CD4-positive, alpha-beta T cell treated with Interleukin-1 beta for 1 hour (primary cell): ENCODE results near the gene MINAR1.
"Not testable (repeated sequence)": the region's sequence is repeated elsewhere in the genome, so short reads cannot be mapped to it uniquely, and the experiment has no call there.

Experiments
- DNase-seq, 2 donors: peaks; one replicate each; pipeline ENCODE4 v3.0.0-alpha.2; 2020 to 2022

Gene MINAR1, protein sequence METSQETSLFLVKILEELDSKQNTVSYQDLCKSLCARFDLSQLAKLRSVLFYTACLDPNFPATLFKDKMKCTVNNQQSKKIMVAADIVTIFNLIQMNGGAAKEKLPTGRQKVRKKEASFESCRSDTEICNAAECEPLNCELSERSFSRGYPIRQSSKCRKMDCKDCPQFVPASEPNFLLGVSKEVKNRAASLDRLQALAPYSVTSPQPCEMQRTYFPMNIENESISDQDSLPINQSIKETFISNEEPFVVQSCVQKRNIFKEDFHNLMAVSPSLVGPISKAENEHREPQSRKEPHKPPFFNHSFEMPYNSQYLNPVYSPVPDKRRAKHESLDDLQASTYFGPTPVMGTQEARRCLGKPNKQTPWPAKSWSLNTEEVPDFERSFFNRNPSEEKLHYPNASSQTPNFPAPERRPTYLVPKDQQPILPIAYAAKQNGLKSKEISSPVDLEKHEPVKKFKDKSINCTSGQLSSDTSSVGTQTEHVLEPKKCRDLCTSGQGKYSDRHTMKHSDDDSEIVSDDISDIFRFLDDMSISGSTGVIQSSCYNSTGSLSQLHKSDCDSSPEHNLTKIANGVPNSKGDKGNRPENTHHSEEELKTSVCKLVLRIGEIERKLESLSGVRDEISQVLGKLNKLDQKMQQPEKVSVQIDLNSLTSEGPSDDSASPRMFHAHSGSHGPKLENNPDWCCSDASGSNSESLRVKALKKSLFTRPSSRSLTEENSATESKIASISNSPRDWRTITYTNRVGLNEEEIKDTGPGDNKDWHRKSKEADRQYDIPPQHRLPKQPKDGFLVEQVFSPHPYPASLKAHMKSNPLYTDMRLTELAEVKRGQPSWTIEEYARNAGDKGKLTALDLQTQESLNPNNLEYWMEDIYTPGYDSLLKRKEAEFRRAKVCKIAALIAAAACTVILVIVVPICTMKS

DNA sequence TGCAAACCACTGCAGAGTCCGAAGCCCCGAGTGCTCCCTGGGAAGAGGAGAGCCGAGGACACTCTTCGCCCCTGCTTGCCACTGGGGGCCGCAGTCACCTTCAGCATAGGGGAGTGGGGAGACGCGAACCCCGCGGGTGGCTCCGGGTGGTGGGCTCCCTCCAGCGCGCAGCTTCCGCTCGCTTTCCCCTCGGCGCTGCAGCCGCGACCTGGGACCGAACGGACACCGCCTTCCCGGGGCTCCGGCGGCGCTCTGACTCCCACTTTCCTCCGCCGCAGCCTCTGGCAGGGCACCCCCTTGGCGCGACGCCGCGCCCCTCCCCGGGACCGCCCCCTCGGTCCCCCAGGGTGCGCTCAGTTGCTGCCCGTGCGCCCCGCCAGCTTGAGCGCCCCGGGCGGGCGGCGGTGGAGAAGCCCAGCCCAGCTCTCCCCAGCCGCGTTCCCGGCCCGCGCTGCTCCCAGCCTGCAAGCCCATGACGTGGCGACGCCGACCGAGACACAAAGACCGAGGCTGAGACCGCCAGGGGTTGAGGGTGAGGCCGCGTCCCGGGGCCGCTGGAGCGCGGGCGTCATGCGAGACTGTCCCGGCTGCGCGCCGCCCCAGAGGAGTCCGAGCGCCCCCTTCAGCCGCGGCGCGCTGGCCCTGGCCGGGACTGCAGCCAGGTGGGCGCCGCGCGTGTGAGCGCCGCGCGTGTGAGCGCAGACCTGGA is at the start of gene MINAR1:
MINAR1 (plus strand) TSS at position 701 of the 709 bp plus-strand sequence. CDS start 23,812 bp downstream, outside the sequence.
- DNase-seq, result no peak

DNA sequence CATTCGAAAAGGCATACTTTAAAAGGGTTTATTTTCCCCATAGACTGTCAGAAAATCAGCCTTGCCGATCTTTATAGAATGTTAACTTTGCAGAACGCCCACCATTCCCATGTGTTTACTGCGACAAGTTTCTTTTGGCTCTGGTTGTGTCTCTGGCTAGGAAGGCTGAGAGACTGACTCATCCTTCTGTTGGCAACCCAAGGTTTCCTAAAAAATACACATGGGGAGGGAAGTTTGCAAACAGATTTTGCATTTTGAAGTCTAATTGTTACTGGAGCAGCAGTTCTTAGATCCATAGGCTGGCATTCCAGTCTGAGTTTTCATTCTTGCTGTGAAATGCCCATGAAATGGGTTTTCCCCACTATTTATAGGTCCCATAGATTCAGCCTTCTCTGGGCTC is 37.9 kb upstream of the MINAR1 start:
- DNase-seq, result no peak

DNA sequence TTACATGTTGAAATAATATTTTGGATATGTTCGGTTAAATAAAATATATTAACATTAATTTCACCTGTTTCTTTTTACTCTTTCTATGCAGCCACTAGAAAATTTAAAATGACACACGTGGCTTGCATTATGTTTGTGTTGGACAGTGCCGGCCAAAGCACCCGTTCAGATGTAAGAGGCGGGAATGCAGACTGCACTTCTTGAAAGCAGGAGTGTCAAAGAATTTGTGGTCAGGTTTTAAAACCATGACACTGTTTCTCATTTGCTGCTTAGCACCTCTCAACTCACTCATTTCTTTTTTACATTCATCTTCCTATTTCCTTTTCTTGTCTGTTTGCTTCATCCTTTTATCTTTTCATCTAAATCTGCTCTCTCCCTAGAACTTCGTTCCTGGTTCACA is 35.3 kb upstream of the MINAR1 start:
- no peak for DNase-seq

DNA sequence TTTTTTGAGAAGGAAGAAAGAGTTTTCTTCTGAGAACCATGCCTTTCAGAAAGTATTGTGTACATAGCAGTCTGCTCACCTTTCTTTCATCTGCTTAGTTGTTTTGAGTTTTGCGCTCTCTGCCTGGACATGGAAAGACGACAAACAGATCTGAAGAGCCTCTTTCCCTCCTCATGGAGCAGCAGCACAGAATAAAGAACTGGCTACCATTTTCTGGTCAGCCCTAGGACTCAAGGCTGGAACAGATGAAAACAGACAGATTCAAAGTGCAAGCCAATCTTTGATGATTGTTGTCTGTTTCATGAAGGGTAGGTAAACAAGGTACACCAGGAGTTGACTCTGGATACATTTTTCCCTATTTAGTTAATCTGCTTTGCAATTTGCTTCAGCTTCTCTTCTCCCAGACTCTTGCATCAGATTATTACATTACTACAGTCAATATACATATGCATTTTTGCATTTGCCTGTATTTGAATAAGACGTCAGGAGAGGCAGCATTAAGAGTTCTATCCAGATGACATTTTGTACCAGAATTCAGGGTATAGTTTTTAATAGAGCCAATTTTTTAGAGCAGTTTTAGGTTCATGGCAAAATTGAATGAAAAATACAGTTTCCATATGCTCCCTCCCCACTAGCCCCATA is 34.7 kb upstream of the MINAR1 start:
- no peak for DNase-seq

DNA sequence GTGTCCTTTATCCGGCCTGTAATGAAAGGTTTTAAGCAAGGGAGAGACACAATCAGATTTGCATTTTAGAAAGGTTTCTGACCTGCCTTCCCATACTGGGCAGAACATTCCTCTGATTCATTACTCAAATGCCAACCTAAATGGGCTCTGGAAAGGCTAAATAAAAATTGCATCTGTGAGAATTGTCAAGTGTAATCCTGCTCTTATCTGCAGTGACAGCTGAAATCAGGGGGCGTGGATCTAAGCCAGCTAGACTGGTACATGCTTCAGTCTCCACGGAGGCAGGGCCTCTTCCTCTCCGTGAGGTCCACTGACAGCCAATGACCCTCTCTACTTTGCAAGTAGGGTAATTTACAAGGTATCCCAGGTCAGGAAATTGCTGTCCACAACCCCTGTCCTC is 32.5 kb upstream of the MINAR1 start:
- no peak for DNase-seq

DNA sequence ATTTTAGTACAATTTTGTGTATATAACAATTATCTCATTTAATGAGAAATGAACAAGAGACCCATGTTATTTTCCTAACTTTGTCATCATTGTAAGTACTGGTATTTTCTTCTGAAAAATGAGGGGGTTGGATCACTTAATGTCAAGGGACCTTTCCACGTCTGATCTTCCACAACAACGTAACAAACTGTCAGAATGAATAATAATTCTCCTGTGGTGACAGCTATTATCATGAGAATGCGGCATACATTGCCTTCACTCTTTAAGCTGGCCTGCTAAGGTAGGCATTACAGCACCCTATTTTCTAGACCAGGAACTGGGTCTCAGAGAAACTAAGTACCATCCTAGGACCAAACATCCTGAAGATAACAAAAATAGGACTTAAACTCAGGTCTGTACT is 31.5 kb upstream of the MINAR1 start:
- DNase-seq, result no peak

DNA sequence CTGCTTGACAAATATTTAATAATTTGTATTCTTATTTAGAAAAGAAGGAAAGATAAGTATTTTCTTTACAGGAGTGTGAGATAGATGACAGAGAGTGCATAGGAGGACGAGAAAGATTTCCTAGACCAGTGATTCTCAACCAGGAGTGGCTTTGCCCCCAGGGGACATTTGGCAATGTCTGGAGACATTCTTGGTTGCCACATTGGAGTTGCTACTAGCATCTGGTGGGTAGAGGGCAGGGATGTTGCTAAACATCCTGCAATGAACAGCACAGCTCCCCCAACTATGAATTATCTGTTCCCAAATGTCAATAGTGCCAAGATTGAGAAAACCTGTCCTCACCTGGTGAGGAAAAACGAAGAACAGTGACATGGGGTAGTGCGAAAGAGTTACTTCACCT is 30.8 kb upstream of the MINAR1 start:
- no peak for DNase-seq

DNA sequence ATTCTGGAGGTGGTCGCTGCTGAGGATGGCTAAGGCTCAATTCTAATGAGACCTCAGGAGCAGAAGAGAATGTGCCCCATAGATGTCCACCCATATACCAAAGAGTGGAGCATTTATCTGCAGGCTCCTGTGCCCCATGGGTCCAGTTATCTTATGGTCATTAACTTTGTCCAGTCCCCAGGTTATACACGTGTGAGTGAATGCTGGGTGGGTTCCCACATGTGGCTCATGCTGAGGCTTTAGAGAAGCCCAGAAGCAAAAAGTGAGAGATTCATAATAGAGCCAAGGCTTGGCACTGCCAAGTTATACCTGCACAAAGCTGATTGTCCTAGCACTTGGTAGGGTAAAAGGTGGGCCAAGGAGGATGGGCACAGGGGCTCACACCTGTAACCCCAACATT is 30.0 kb upstream of the MINAR1 start:
- no peak for DNase-seq

DNA sequence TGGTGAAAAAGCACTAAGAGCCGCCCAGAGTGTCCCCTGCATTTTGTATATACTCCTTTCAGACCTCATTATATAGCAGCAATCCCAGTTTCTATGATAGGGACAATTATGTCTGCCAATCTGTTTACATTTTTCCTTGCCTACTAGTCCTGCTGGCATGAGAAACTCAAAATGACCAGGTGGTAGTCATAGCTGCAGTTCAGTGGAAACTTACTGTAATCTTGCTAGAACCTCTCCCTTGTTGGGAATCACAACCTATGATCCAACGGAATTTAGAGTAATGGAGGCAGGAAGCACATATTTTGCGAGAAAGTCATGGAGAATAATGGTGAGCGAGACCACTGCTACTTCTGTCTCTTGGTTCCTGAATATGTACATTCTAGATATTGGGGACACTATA is 28.6 kb upstream of the MINAR1 start:
- no peak for DNase-seq

DNA sequence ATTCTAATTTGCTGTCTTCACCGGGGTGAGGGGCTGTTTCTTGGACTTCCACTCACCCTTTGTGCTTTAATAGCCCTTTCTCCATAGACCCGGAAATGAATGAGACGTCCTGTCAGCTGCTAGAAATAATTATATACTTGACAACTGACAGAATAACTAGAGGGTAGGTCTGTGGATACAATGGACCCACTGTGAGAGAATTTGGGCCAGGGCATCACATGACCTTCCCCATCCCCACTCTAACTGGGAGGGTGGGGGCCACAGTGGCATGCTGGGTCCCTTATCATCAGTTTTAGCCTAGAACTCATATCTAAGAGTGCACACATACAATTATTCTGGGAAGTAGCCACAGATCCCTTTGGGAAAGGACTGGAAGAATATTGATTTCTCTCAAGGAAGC is 25.9 kb upstream of the MINAR1 start:
- DNase-seq, result no peak

DNA sequence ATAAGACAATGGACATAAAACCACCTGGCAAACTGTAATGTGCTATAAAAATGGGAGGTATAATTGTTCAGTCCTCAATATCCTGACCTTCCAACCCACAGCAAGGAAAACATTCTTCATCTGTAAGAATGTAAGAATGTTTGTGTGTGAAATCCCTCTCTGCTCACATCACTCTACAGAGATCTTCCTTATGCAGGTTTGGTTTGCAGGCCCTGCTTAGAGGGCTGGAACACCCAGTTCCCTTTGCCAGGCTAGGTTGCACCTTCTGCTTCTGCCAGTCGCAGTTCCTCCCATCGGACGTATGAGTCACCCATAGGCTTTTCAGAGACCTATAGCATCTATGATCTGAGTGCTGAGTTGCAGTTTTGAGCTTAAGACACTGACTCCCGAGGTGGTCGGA is 24.1 kb upstream of the MINAR1 start:
- no peak for DNase-seq

DNA sequence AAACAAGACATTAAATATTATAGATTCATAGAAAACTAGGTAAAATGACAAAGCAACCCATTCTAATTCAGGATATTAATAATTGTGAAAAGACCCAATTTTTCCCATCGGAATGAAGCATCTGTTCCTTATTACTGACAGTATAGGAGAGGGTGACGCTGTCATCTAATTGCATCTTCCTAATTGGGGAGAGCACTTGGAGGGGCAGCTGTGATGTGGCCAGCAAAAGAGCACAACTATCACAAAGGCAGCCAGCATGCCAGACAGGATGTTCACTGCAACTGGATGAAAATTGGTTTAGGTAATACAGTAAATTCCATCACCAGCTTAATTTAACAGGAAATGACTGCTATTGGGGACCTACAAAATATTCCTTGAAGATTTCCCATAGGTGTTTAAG is 21.9 kb upstream of the MINAR1 start:
- DNase-seq, result no peak

DNA sequence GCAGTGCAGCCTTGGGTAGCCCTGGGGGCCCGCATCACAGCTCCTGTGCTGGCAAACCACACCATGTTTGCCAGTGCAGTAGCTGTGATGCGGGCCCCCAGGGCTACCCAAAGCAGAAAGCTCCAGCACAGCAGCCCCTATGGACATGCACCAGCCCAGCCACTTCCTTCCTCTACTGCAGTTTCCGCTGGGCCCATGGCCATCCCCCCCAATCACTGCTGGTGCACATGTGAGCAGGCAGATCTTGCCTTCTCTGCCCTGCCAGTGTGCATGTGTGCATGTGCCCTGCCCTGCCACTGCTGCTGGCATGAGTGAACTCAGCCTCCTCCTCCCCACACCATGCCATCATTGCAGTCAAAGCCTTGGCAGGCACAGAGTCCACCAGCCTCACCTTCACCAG is 20.1 kb upstream of the MINAR1 start:
- DNase-seq, result no peak

DNA sequence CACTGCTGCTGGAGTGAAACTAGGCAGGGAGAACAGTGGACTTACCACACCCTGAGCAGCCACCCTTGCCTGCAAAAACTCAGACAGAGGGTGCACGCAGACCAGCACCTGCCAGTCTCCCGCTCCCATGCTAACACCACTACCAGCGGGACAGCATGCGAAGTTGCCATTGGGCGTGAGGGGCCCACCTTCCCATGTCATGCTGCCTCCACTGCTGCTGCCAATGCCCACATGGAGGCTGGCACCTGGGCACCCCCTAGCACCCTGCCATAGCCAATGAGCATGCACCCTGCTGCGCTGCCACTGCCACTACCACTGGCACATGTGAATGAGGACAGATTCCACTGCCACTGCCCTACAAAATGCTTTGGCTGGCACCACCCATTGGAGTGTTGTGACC is 19.7 kb upstream of the MINAR1 start:
- no peak for DNase-seq

DNA sequence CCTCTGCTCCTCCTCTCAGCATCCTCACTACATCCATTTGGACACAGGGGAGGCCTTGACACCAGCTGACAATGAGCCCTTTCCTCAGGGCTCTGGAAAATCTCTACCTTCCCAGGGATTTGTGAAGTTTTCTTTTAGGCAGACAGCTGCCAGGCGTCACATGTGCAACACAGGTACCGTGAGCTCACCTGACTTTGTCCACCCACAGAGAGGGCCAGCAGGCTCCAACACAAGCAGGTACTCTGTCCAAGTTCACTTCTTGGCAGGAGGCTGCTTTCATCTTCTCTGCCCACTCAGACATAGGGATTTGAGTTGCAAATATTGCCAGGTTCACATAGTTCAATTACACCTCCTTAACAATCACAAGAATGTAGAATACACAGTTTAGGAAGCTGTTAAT is 15.3 kb upstream of the MINAR1 start:
- no peak for DNase-seq

DNA sequence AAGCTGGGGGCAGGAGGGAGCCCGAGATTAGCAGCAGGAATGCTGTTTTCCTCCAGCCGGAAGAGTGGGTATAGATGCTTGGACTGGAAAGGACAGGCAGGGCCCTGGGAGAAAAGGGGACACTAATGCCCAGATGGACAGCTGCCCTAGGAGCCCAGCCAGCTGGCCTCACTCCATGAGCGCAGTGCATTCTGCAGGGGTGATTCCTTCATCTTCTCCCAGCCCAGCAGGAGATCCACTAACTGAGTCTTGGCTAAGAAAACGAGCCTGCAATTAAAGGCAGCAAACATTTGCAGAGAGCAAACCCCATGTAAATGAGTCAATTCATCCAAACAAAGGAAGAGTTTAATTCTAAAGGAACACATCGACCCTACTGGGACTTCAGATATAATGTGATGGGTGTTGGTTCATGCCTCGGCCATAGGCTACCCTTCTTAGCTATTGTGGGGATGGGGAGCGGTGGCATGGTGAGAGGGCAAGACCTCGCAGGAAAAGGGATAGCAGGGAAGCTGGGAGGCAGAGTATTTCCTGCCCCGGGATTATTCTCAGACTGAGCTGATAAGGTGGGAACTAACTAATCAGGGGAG is 13.3 kb upstream of the MINAR1 start:
- no peak for DNase-seq

DNA sequence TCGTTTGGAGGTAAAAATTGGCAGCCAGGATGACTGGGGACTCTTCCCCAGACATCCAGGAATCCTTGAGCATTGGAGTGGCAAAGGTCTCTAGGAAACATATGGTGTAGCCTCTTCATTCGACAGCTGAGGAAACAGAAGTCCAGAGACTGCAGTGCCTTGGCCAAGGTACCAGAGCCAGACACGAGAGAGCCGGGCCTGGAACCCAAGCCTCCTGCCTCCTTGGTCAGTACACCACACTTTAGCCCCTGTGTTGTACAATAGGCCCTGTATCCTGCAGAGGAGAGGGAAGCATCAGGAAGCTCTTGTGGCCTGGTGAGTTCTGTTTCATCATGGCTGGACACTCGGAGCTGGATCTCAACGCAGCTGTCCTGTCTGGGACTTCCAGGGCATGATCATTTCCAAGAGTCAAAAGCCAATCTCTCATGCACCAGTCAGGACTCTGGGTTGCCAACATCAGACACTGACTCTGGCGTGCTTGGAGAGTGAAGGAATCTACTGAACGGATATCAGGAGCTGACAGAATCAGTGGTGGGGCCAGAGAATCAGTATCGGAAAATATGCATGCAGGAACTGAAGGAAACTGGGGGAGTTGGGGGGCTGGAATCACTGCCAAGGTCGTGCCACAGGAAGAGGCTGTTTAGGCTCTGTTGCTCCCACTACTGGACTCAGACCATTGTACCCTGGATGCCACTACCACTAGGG is 6.4 kb upstream of the MINAR1 start:
- no peak for DNase-seq

DNA sequence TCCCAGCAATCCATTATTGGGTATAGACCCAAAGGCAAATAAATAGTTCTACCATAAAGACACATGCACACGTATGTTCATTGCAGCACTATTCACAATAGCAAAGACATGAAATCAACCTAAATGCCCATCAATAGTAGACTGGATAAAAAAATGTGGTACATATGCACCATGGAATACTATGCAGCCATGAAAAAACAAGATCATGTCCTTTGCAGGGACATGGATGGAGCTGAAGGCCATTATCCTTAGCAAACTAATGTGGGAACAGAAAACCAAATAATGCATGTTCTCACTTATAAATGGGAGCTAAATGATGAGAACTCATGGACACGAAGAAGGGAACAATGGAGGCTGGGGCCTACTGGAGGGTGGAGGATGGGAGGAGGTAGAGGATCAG is 5.2 kb upstream of the MINAR1 start:
- DNase-seq, result not testable (repeated sequence)

DNA sequence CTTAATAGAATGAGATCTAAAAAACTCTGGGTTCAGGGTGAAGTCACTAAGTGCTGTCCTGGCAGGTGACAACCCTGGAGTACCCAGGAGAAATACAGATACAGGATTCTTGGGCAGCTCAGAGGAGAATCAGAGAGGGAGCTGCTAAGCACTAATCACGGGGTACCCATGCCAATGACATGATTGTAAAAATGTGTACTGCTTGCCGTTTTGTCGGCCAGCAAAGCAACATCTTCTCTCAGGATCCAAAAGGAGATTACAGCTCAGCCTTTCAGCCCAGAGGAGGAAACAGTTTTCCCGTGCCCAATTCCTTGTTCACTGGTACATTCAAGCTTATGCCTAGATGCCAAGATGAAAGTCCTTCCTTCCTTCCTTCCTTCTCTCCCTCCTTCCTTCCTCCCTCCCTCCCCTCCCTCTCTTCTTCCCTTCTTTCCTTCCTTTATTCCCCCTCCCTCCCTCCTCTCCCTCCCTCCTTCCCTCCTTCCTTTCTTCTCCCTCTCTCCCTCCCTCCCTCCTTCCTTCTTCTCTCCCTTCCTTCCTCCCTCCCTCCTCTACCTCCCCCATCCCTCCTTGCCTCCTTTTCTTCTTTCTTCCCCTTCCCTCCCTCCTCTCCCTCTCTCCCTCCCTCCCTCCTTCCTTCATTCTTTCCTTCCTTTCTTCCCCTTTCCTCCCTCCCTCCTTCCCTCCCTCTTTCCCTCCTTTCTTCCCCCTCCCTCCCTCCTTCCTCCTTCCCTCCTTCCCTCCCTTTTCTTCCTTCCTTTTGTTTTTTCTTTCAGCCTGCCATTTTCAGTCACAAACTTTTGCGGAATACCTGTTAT is 4.1 kb upstream of the MINAR1 start:
- no peak for DNase-seq

DNA sequence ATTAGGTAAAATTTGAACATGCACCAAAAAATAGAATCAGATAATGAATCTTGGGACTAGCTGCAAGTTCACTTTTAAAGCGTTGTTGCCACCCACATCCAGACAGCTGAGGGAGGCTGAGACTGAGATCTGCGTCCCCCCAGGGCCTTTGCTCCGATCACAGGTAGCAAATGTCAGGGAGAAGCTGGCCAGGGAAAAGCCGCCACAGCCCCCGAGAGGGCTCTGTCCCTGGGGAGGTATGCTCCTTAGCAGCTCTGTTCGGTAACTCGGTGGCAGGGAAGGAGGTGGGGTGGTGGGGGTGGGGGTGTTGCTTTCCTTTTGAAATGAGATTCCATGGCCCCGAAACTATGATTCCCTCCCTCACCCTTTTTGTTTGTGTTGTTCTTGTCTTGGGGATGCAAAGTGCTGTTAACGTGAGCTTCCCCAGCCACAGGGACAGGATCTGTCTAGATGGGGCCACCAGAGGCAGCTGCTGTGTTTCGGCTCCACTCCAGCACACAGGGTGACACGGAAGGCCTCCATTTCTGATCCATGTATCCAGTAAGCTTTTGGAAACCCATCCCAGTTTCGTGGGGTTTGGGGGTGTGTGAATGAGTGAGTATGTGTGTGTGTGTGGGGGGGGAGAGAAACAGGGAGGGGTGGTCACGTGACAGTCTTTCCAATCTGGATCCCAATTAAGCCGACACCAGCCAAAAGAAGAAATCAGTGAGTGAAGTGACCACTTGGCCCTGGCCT is 1.1 kb upstream of the MINAR1 start:
- DNase-seq, result no peak
